NT2/D1 (cell line): Measurements from ENCODE around the gene CRTC1.

Source experiments
- YY1 ChIP-seq: IDR thresholded peaks from 2 replicates; pipeline ENCODE4 v1.6.1; 2011; ENCODE audit not compliant: insufficient read length, insufficient read depth
- ZNF274 ChIP-seq: IDR thresholded peaks from 2 replicates; pipeline ENCODE4 v1.6.1; 2011; ENCODE audit warnings: mild to moderate bottlenecking, low read depth, low read length

DNA sequence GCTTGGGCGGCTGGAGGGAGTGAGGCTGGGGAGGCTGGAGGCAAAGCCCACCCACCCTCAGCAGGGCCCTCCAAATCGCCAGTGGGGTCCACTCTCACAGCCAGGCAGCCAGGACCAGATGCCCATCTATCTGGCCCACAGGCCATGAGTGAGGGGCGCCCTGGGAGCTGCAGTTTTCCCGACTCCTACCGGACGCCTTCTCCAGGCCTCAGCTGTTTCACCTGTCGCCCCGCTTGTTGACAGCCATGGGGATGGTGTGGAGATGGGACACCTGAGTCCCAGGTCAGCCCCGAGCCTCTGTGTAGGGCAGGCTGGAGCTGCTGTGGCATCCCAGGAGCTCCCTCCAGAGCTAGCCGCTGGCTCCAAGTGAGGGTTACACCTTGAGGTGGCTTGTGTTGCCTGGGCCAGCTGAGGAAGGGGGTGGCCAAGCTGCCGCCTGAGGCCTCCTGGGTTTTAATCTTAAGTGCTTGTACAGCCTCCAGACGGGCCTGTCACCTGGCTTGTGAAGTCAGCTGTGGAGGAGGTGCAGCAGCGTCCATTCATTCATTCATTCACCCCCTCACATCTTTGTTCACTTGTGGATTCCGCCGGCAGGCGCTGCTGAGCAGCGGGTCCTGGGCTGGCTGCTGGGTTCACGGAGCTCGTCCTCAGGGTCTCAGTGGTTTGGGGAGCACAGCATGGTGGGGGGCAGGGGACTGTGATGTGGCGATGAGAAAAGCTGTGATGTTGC lies 55.6 kb downstream of the CRTC1 start:
- no peak for TF ChIP-seq ZNF274
- TF ChIP-seq YY1: no peak
